H9 (cell line): ENCODE measurements around the gene APBB2. TPM values are rescaled to one million over a fixed set of nuclear protein-coding genes. Genes with fewer than 3 reads are reported as not detected.

ENCODE experiments used
- DNase-seq: peaks from one replicate; pipeline ENCODE4 v3.0.0-alpha.2; 2017
- H2AFZ ChIP-seq: one replicate; pipeline ENCODE4 v1.6.1; 2013; ENCODE audit warnings: mild to moderate bottlenecking, low read length, control low read depth, moderate library complexity
- H2AK5ac ChIP-seq: 2 replicates; pipeline ENCODE4 v1.6.1; 2013; ENCODE audit warnings: low read length, control low read depth, mixed read lengths; ENCODE audit not compliant: insufficient read length
- H2BK120ac ChIP-seq: one replicate; pipeline ENCODE4 v1.6.1; 2013; ENCODE audit warnings: low read depth, mild to moderate bottlenecking, low read length, control low read depth, inconsistent platforms; ENCODE audit not compliant: poor library complexity, severe bottlenecking
- H2BK12ac ChIP-seq: 2 replicates; pipeline ENCODE4 v1.6.1; 2013; ENCODE audit warnings: low read length, control low read depth, mixed read lengths, low read depth; ENCODE audit not compliant: insufficient read length
- H2BK15ac ChIP-seq: 2 replicates; pipeline ENCODE4 v1.6.1; 2013; ENCODE audit warnings: low read depth, low read length, control low read depth
- H2BK20ac ChIP-seq: one replicate; pipeline ENCODE4 v1.6.1; 2013; ENCODE audit warnings: low read depth, mild to moderate bottlenecking, low read length, control low read depth, inconsistent platforms; ENCODE audit not compliant: poor library complexity, severe bottlenecking
- H2BK5ac ChIP-seq: 2 replicates; pipeline ENCODE4 v1.6.1; 2013; ENCODE audit warnings: low read length, control low read depth, mixed read lengths; ENCODE audit not compliant: insufficient read length
- H3K14ac ChIP-seq: 2 replicates; pipeline ENCODE4 v1.6.1; 2013; ENCODE audit warnings: low read length, control low read depth; ENCODE audit not compliant: insufficient read depth
- H3K18ac ChIP-seq: 2 replicates; pipeline ENCODE4 v1.6.1; 2013; ENCODE audit warnings: low read depth, mild to moderate bottlenecking, mixed read lengths, low read length, control low read depth; ENCODE audit not compliant: insufficient read length
- H3K23ac ChIP-seq: 2 replicates; pipeline ENCODE4 v1.6.1; 2013; ENCODE audit warnings: low read length, control low read depth, mixed read lengths, low read depth; ENCODE audit not compliant: insufficient read length
- H3K23me2 ChIP-seq: 2 replicates; pipeline ENCODE4 v1.6.1; 2013; ENCODE audit warnings: low read depth, mild to moderate bottlenecking, mixed read lengths, low read length, control low read depth; ENCODE audit not compliant: insufficient read length, poor library complexity, severe bottlenecking
- H3K27ac ChIP-seq: 2 replicates; pipeline ENCODE4 v1.5.1; 2013; ENCODE audit warnings: low read length, control low read depth, mixed read lengths, low read depth; ENCODE audit not compliant: insufficient read length
- H3K27me3 ChIP-seq: 2 replicates; pipeline ENCODE4 v1.6.1; 2013; ENCODE audit warnings: low read length, control low read depth, inconsistent platforms; ENCODE audit not compliant: insufficient read depth
- H3K4ac ChIP-seq: 2 replicates; pipeline ENCODE4 v1.6.1; 2013; ENCODE audit warnings: low read depth, mild to moderate bottlenecking, control low read depth, inconsistent platforms, low read length, moderate library complexity
- H3K4me1 ChIP-seq: 2 replicates; pipeline ENCODE4 v1.6.1; 2013; ENCODE audit warnings: low read length, control low read depth, inconsistent platforms; ENCODE audit not compliant: insufficient read depth
- H3K4me2 ChIP-seq: 2 replicates; pipeline ENCODE4 v1.6.1; 2013; ENCODE audit warnings: low read length, control low read depth, mixed read lengths; ENCODE audit not compliant: insufficient read length, insufficient read depth
- H3K56ac ChIP-seq: 2 replicates; pipeline ENCODE4 v1.6.1; 2013; ENCODE audit warnings: low read depth, mild to moderate bottlenecking, mixed read lengths, low read length, control low read depth; ENCODE audit not compliant: insufficient read length
- H3K79me1 ChIP-seq: 2 replicates; pipeline ENCODE4 v1.6.1; 2013; ENCODE audit warnings: low read depth, mild to moderate bottlenecking, moderate library complexity, low read length, control low read depth, inconsistent platforms; ENCODE audit not compliant: insufficient read depth, poor library complexity, severe bottlenecking
- H3K79me2 ChIP-seq: 2 replicates; pipeline ENCODE4 v1.6.1; 2013; ENCODE audit warnings: low read length, control low read depth, inconsistent platforms; ENCODE audit not compliant: insufficient read depth
- H3K9ac ChIP-seq: 2 replicates; pipeline ENCODE4 v1.6.1; 2013; ENCODE audit warnings: low read length, control low read depth, mixed read lengths; ENCODE audit not compliant: insufficient read length; ENCODE audit errors: extremely low read depth
- H3K9me3 ChIP-seq: one replicate; pipeline ENCODE4 v1.6.1; 2013; ENCODE audit warnings: low read depth, low read length, inconsistent platforms; ENCODE audit not compliant: control insufficient read depth
- H3T11ph ChIP-seq: one replicate; pipeline ENCODE4 v1.6.1; 2013; ENCODE audit warnings: mild to moderate bottlenecking, low read length, control low read depth, inconsistent platforms
- H4K20me1 ChIP-seq: one replicate; pipeline ENCODE4 v1.6.1; 2013; ENCODE audit not compliant: control insufficient read depth, insufficient read length, insufficient read depth
- H4K5ac ChIP-seq: 2 replicates; pipeline ENCODE4 v1.6.1; 2013; ENCODE audit warnings: low read depth, mild to moderate bottlenecking, mixed read lengths, low read length, control low read depth; ENCODE audit not compliant: insufficient read length
- H4K8ac ChIP-seq: replicated peaks from 2 replicates; pipeline ENCODE4 v1.6.1; 2013; ENCODE audit warnings: low read length, control low read depth, mixed read lengths, low read depth; ENCODE audit not compliant: insufficient read length
- H4K91ac ChIP-seq: 2 replicates; pipeline ENCODE4 v1.6.1; 2013; ENCODE audit warnings: low read depth, mild to moderate bottlenecking, moderate library complexity, mixed read lengths, low read length, control low read depth; ENCODE audit not compliant: insufficient read length
- H3K27ac Mint-ChIP-seq, 3 experiments: 2 replicates in 2 of 3; 3 replicates in 1 of 3; pipeline ENCODE4 v1.8.0; 2020 to 2021; ENCODE audit warnings: mixed read lengths in 3 of 3, mild to moderate bottlenecking in 1 of 3, moderate library complexity in 1 of 3
- H3K27me3 Mint-ChIP-seq: 2 replicates; pipeline ENCODE4 v1.8.0; 2021; ENCODE audit warnings: low read depth, mild to moderate bottlenecking, moderate library complexity, mixed read lengths
- H3K36me3 Mint-ChIP-seq, 3 experiments: 2 replicates in 2 of 3; 3 replicates in 1 of 3; pipeline ENCODE4 v1.8.0; 2020 to 2021; ENCODE audit warnings: low read depth in 3 of 3, mixed read lengths in 3 of 3; ENCODE audit not compliant: insufficient read depth in 1 of 3
- H3K4me1 Mint-ChIP-seq, 2 experiments: 2 replicates each; pipeline ENCODE4 v1.8.0; 2020; ENCODE audit warnings: mixed read lengths in 2 of 2
- H3K4me3 Mint-ChIP-seq, 2 experiments: 2 replicates in 1 of 2; 3 replicates in 1 of 2; pipeline ENCODE4 v1.8.0; 2020 to 2021; ENCODE audit warnings: mild to moderate bottlenecking in 2 of 2, mixed read lengths in 2 of 2, moderate library complexity in 1 of 2
- H3K9me3 Mint-ChIP-seq, 2 experiments: 2 replicates in 1 of 2; 3 replicates in 1 of 2; pipeline ENCODE4 v1.8.0; 2020; ENCODE audit warnings: mild to moderate bottlenecking in 2 of 2, mixed read lengths in 2 of 2, moderate library complexity in 1 of 2
- WGBS: extraction: QIAGEN DNeasy Blood & Tissue Kit; methylation state at CpG from one replicate; pipeline ENCODE4 v1.1.7; 2013; ENCODE audit warnings: missing lambda C conversion rate, low lambda C conversion rate, mixed read lengths; ENCODE audit not compliant: insufficient read length; ENCODE audit errors: extremely low coverage; 5-methylcytosine and 5-hydroxymethylcytosine counted together
- total RNA-seq: library from RNA; stranded (reverse); gene quantifications from 2 replicates; pipeline ENCODE4 v1.2.1, GENCODE V29; 2021
- TF ChIP-seq, protein P1 (sequence below): fragments of 200-600 bp; sonication (generic); conservative IDR thresholded peaks from 3 replicates; pipeline ENCODE4 v1.8.0; 2021; ENCODE audit warnings: antibody characterized with exemption, mild to moderate bottlenecking

APBB2 gene
- total RNA-seq, 1 experiment from 2014 or later = 39.6 TPM

DNA sequence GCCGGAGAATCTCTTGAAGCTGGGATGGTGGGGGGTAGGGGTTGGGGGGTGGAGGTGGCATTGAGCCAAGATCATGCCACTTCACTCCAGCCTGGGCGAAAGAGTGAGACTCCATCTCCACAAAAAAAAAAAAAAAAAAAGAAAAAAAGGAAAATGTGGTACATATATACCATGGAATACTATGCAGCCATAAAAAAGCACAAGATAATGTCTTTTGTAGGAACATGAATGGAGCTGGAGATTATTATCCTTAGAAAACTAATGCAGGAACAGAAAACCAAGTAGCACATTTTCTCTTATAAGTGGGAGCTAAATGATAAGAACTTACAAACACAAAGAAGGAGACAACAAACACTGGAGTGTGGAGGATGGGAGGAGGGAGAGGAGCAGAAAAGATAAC is 188.5 kb downstream of the APBB2 start:
- Histone ChIP-seq H3K27ac (no peak overlapping the region), H3K4me2 (no peak overlapping the region), H3K4me1 (no peaks in the 10 kb centered on the region), H3K79me2 (no peaks in the 10 kb centered on the region), H2BK120ac (no peak overlapping the region), H2BK20ac (no peak overlapping the region), H2AK5ac (no peak overlapping the region), H2BK12ac (no peak overlapping the region), H3K23me2 (no peaks in the 10 kb centered on the region), H3K14ac (no peak overlapping the region), H4K8ac (no peak overlapping the region), H3K27me3 (no peaks in the 10 kb centered on the region), H3K79me1 (no peaks in the 10 kb centered on the region), H3K56ac (no peak overlapping the region), H2BK15ac (no peak overlapping the region), H2BK5ac (no peak overlapping the region), H3T11ph (no peak overlapping the region), H3K4ac (no peak overlapping the region), H2AFZ (no peak overlapping the region), H4K91ac (no peak overlapping the region), H4K20me1 (no peaks in the 10 kb centered on the region), H3K18ac (no peak overlapping the region), H3K9ac (no peak overlapping the region), H4K5ac (no peak overlapping the region), H3K9me3 (peaks cover 17% of the 10 kb centered on the region), H3K23ac (no peak overlapping the region)
- Mint-ChIP-seq H3K36me3 (peaks cover 24 to 65% (median 42%) of the 10 kb centered on the region in 3 experiments), H3K4me1 (no peaks in the 10 kb centered on the region), H3K9me3 (peaks cover 32 to 34% of the 10 kb centered on the region in 2 experiments), H3K27ac (no peak overlapping the region), H3K4me3 (no peak overlapping the region), H3K27me3 (peaks cover 1% of the 10 kb centered on the region; the same call in 1 of the 2 replicates)
- TF ChIP-seq, protein P1, sequence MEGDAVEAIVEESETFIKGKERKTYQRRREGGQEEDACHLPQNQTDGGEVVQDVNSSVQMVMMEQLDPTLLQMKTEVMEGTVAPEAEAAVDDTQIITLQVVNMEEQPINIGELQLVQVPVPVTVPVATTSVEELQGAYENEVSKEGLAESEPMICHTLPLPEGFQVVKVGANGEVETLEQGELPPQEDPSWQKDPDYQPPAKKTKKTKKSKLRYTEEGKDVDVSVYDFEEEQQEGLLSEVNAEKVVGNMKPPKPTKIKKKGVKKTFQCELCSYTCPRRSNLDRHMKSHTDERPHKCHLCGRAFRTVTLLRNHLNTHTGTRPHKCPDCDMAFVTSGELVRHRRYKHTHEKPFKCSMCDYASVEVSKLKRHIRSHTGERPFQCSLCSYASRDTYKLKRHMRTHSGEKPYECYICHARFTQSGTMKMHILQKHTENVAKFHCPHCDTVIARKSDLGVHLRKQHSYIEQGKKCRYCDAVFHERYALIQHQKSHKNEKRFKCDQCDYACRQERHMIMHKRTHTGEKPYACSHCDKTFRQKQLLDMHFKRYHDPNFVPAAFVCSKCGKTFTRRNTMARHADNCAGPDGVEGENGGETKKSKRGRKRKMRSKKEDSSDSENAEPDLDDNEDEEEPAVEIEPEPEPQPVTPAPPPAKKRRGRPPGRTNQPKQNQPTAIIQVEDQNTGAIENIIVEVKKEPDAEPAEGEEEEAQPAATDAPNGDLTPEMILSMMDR = no peak
- no peak for DNase-seq
- no CpG with 5 or more reads among the region's 2 CpGs for WGBS
